IPS-15b (cell line): Measurements from ENCODE around the gene PTAFR.

Experiments used
- H3K27me3 ChIP-seq: one replicate; pipeline ENCODE4 v1.6.1; 2013; ENCODE audit warnings: low read length; ENCODE audit not compliant: control insufficient read depth, insufficient read depth
- H3K36me3 ChIP-seq: one replicate; pipeline ENCODE4 v1.6.1; 2013; ENCODE audit warnings: low read length; ENCODE audit not compliant: control insufficient read depth, insufficient read depth
- H3K4me1 ChIP-seq: one replicate; pipeline ENCODE4 v1.6.1; 2013; ENCODE audit warnings: mild to moderate bottlenecking, low read length; ENCODE audit not compliant: control insufficient read depth, insufficient read depth
- H3K4me3 ChIP-seq: one replicate; pipeline ENCODE4 v1.5.1; 2013; ENCODE audit warnings: low read depth, low read length
- H3K9ac ChIP-seq: one replicate; pipeline ENCODE4 v1.6.1; 2013; ENCODE audit warnings: low read depth, mild to moderate bottlenecking, low read length
- H3K9me3 ChIP-seq: one replicate; pipeline ENCODE4 v1.6.1; 2013; ENCODE audit warnings: mild to moderate bottlenecking, low read length; ENCODE audit not compliant: control insufficient read depth, insufficient read depth

The PTAFR gene

DNA sequence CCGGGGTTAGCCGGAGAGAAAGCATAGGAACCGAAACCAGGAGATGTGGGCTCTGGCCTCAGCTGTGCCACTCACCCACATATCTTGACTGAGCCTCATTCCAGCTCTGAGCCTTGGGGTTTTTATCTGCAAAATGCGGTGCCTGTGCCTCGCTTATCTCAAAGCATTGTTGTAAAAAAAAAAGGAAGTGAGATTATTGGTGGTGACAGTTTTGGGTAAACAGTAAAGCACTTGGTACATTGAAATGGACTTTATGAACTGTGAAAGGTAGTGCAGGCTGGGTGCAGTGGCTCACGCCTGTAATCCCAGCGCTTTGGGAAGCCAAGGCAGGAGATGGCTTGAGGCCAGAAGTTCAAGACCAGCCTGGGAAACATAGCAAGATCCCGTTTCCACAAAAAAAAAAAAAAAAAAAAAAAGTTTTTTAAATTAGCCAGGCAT, 3.8 kb downstream of the PTAFR start:
- Histone ChIP-seq H3K27me3 (no peaks in the 10 kb centered on the region), H3K4me3 (no peak overlapping the region), H3K36me3 (no peaks in the 10 kb centered on the region), H3K9ac (no peak overlapping the region), H3K9me3 (no peaks in the 10 kb centered on the region), H3K4me1 (no peaks in the 10 kb centered on the region)

DNA sequence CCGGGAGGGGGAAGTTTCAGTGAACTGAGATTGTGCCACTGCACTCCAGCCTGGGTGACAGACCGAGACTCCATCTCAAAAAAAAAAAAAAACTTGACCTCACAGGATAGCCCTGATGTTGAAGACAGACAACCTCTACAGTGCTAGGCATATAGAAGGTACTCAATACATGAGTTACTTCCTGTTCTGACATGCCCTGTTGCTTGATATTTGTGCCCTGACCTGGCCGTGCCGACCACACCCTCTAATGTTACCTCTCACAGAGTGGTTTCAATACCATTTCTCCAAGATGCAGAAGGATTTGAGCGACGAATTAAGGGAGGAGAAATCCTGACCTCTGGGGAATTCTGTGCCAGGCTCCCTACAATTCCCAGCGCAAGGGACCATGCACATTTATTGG, 5.2 kb downstream of the PTAFR start:
- Histone ChIP-seq H3K36me3 (no peaks in the 10 kb centered on the region), H3K4me3 (no peak overlapping the region), H3K4me1 (no peaks in the 10 kb centered on the region), H3K9ac (no peak overlapping the region), H3K27me3 (no peaks in the 10 kb centered on the region), H3K9me3 (no peaks in the 10 kb centered on the region)

DNA sequence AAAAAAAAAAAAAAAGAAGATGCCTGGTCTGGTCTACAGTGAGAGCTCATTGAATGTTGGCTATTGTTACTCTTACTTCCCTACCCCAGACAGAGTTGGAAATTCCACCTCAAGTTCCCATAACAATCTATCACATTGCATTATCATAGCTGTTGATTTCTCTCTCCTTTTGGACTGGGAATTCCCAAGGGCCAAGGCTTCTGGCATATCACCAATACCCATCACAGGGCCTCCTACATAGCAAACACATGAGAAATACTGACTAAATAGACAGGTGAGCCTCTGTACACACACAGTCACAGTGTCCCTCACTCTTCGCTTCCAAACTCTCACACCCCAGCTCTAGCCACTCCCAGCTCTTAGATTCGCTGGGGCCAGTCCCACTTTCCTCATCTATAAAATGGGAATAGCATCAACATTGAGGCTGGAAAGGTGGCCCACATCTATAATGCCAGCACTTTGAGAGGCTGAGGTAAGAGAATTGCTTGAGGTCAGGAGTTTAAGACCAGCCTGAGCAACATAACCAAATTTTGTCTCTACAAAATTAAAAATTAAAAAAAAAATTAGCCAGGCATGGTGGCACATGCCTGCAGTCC, 6.4 kb downstream of the PTAFR start:
- H3K4me3 ChIP-seq = no peak overlapping the region
- no peaks in the 10 kb centered on the region for H3K36me3 ChIP-seq
- no peak overlapping the region for H3K9ac ChIP-seq
- H3K27me3 ChIP-seq = no peaks in the 10 kb centered on the region
- no peaks in the 10 kb centered on the region for H3K4me1 ChIP-seq
- H3K9me3 ChIP-seq = no peaks in the 10 kb centered on the region

DNA sequence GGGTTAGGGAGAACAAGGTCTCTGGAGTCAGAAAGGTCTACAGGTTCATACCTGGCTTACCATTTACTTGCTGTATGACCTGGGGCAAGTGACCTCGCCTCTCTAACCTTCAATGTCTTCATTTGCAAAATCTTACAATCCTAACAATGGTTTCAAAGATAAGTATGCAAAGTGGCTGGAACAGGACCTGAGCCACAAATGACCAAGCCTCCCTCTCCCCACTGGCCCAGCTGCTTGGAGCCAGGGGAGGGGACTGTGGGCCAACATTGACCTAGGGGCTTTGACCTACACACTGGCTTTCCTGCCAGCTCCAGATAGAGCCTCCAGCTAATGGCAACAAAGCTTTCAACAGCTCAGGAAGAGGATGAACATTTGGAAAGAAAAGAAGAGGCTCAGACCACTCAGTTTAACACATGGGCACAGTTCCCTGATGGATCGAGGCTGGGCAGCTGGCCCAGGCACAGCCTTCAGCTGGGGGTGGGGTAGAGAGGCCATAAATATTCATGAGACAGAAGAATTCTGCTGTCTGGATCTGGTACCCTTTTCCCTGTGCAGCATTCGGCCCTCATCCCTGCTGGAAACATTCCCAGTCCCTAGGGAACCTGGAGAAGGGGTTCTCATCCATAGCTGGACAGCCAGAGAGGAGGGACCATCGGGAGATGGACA, 12.9 kb downstream of the PTAFR start:
- Histone ChIP-seq H3K36me3 (no peaks in the 10 kb centered on the region), H3K4me3 (no peak overlapping the region), H3K27me3 (no peaks in the 10 kb centered on the region), H3K9ac (no peak overlapping the region), H3K4me1 (peaks cover 7% of the 10 kb centered on the region), H3K9me3 (no peaks in the 10 kb centered on the region)

DNA sequence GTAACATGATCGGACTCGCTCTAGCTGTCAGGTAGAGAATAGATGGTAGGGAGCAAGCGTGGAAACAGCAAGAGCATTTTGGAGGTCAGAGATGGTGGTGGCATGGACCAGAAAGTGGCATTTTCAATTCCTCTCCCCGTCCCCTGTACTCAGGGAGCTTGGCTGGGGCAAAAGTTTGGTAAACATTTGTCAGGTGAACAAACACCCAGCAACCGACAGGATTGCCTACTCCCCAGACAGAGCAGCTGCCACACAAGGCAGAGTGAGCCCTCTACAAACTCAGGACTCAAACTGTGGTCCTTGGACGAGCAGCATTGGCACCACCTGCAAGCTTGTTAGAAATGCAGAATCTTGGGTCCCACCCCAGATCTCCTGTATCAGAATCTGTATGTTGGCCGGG, 14.3 kb downstream of the PTAFR start:
- H3K36me3 ChIP-seq = no peaks in the 10 kb centered on the region
- H3K4me1 ChIP-seq = peaks cover 7% of the 10 kb centered on the region
- no peaks in the 10 kb centered on the region for H3K9me3 ChIP-seq
- no peaks in the 10 kb centered on the region for H3K27me3 ChIP-seq
- no peak overlapping the region for H3K4me3 ChIP-seq
- H3K9ac ChIP-seq = no peak overlapping the region

DNA sequence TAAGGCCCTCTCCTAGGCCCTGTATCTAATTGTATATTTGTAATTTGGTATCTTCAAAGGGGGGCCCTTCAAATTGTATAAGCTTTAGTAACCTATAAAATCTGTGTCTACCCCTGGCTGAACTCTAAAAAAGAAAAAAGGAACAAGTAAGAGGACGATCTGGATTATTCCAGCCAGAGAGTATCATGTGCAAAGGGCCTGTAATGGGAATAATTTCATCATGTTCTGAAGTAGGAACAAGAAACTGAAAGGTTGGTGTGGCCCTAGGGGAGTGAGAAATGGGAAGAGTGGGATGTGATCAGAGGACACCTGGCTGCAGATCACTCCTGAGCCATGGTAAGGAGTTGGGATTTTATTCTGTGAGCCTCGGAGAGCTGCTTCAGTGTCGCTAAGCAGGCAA, 14.7 kb downstream of the PTAFR start:
- Histone ChIP-seq H3K36me3 (no peaks in the 10 kb centered on the region), H3K9ac (no peak overlapping the region), H3K27me3 (no peaks in the 10 kb centered on the region), H3K9me3 (no peaks in the 10 kb centered on the region), H3K4me3 (no peak overlapping the region), H3K4me1 (peaks cover 7% of the 10 kb centered on the region)

DNA sequence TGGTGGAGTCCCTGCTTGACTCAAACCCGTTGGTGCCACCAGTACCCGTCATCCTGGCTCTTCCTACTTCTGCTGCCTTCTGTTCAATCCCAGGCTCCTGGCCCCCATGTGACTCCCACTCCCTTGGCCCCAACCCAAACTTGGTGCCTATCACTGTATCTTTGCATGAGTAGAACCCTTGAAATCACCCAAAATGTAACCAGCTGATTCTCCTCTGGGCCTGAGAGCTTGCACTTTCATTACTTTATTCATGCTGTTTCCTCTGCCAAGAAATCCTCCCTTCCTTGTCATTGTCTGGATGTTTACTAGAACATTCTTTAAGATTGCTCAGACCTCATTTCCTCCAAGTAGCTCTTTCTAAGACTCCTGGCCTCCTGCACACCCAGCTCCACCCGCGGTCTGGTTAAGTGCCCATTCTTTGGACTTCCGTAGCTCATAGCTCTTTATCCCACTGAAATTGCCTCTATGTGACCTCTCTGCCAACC, 15.7 kb downstream of the PTAFR start:
- Histone ChIP-seq H3K27me3 (no peaks in the 10 kb centered on the region), H3K9me3 (no peaks in the 10 kb centered on the region), H3K36me3 (no peaks in the 10 kb centered on the region), H3K4me1 (peaks cover 7% of the 10 kb centered on the region), H3K9ac (no peak overlapping the region), H3K4me3 (no peak overlapping the region)

DNA sequence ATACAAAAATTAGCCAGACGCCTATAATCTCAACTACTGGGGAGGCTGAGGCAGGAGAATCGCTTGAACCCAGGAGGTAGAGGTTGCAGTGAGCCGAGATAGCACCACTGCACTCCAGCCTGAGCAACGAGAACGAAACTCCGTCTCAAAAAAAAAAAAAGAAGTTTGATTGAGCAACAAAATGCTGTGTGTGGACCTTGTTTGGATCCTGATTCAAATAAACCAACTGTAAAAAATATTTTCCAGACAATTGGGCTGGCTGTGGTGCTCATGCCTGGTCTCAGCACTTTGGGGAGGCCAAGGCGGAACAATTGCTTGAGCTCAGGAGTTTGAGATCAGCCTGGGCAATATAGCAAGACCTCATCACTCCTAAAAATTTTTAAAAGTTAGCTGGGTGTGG, 16.8 kb downstream of the PTAFR start:
- H3K4me1 ChIP-seq = peaks cover 7% of the 10 kb centered on the region
- H3K9ac ChIP-seq = no peak overlapping the region
- H3K4me3 ChIP-seq = no peak overlapping the region
- no peaks in the 10 kb centered on the region for H3K9me3 ChIP-seq
- H3K27me3 ChIP-seq = no peaks in the 10 kb centered on the region
- no peaks in the 10 kb centered on the region for H3K36me3 ChIP-seq

DNA sequence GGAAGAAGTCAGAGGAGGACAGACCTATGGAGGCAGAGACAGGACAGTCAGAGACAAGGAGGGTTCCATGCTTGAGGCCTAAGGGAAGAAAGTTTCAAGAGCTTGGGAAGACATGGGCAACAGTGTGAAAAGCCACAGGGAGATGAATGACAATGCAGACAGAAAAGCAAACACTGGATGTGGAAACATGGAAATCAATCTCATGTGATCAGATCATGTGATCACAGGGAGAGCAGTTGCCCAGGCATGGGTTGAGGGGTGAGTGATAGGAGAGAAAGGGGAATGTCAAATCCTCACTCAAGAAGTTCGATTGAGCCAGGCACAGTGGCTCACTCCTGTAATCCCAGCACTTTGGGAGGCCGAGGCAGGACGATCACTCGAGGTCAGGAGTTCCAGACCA, 17.2 kb downstream of the PTAFR start:
- H3K4me1 ChIP-seq = peaks cover 5% of the 10 kb centered on the region
- H3K36me3 ChIP-seq = no peaks in the 10 kb centered on the region
- no peak overlapping the region for H3K9ac ChIP-seq
- no peaks in the 10 kb centered on the region for H3K27me3 ChIP-seq
- H3K4me3 ChIP-seq = no peak overlapping the region
- H3K9me3 ChIP-seq = no peaks in the 10 kb centered on the region

DNA sequence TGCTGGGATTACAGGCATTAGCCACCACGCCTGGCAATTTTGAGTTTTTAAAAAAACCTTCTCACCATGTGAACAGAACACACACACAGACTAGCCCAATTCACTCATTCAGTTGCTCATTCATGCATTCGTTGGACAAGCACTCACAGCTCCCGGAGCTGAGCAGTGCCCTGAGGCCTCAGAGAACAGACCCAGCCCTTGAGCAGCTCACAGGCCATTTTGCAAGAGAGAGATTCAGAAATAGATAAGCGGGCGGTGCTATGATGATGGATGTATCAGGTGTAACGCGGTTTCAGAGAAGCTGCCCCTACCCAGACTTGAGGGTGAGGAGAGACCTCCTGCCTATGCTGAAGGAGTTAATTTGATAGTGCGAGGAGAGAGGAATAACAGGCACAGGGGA, 18.6 kb downstream of the PTAFR start:
- Histone ChIP-seq H3K27me3 (no peaks in the 10 kb centered on the region), H3K36me3 (no peaks in the 10 kb centered on the region), H3K4me1 (no peaks in the 10 kb centered on the region), H3K9me3 (no peaks in the 10 kb centered on the region), H3K9ac (no peak overlapping the region), H3K4me3 (no peak overlapping the region)

DNA sequence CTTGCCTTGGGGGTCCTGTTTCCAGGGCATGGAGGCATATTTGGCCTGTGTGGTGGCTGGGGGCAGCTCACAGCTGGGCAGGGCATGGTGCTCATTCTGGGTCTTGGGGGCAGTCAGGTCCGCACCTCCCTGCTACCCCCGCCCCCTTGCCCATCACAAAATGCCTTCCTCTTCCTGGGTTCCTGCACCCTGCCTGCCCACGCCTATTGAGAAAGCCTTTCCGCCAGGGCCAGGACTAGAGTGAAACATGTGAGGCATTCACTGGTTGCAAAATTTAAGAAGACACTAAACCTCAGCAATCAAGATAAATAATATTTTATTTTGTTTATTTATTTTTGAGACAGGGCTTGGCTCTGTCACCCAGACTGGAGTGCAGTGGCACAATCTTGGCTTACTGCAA, 19.7 kb downstream of the PTAFR start:
- Histone ChIP-seq H3K9me3 (no peaks in the 10 kb centered on the region), H3K4me3 (no peak overlapping the region), H3K9ac (no peak overlapping the region), H3K36me3 (no peaks in the 10 kb centered on the region), H3K4me1 (no peaks in the 10 kb centered on the region), H3K27me3 (no peaks in the 10 kb centered on the region)

DNA sequence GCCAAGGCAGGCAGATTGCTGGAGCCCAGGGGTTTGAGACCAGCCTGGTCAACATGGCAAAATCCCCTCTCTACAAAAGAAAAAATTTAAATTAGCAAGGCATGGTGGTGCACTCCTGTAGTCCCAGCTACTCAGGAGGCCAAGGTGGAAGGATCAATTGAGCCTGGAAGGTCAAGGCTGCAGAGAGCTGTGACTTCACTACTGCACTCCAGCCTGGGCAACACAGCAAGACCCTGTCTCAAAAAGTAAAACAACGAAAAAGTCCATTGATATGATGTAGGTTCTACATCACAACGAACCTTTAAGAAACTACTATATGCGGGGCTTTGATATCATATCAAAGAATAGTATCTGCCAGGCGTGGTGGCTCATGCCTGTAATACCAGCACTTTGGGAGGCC, 20.9 kb downstream of the PTAFR start:
- no peak overlapping the region for H3K9ac ChIP-seq
- H3K27me3 ChIP-seq = no peaks in the 10 kb centered on the region
- no peaks in the 10 kb centered on the region for H3K9me3 ChIP-seq
- H3K4me3 ChIP-seq = no peak overlapping the region
- no peaks in the 10 kb centered on the region for H3K36me3 ChIP-seq
- no peaks in the 10 kb centered on the region for H3K4me1 ChIP-seq
